ENCODE data around the gene UBP1. TPM values are rescaled to one million over a fixed set of nuclear protein-coding genes. Genes with fewer than 3 reads are reported as not detected.

The UBP1 gene
- total RNA-seq, result 53.2 and 57.0 TPM in 2 replicates
- long read RNA-seq, partial matches to known transcripts, result 1 of 4 reads
- long read RNA-seq, other reads (novel, unspliced or antisense), result 3 of 4 reads

GRCh38 chr3:33440328-33441224, at the start of gene UBP1:
Gene UBP1, minus strand, starts transcription at chr3:33440405. Its CDS starts 557 bp downstream, at chr3:33439848.
- H3K9me3 Mint-ChIP-seq (ENCODE audit: unreplicated experiment), result no peaks in the 10 kb centered on the region
- no peak for TF ChIP-seq CTCF (IDR thresholded peaks at IDR 0.05)
- H3K4me1 Mint-ChIP-seq (ENCODE audit: unreplicated experiment), result peaks cover 43% of the 10 kb centered on the region
- no peaks in the 10 kb centered on the region for H3K36me3 Mint-ChIP-seq (ENCODE audit: unreplicated experiment)
- H3K27me3 Mint-ChIP-seq (ENCODE audit: unreplicated experiment), result no peaks in the 10 kb centered on the region
- peak within 1 kb of the TSS; percentile 98 for H3K4me3 Mint-ChIP-seq (ENCODE audit: unreplicated experiment)
- peak within 1 kb of the TSS; percentile 100 for H3K27ac Mint-ChIP-seq (ENCODE audit: unreplicated experiment)
- peak; percentile 100 for DNase-seq (ENCODE audit: extremely low spot score, unreplicated experiment)

GRCh38 chr3:33488683-33489082, 48.5 kb upstream of the UBP1 start:
- Mint-ChIP-seq H3K27ac (ENCODE audit: unreplicated experiment) (no peak overlapping the region), H3K36me3 (ENCODE audit: unreplicated experiment) (no peaks in the 10 kb centered on the region), H3K4me3 (ENCODE audit: unreplicated experiment) (no peak overlapping the region), H3K4me1 (ENCODE audit: unreplicated experiment) (no peaks in the 10 kb centered on the region), H3K27me3 (ENCODE audit: unreplicated experiment) (no peaks in the 10 kb centered on the region), H3K9me3 (ENCODE audit: unreplicated experiment) (no peaks in the 10 kb centered on the region)
- DNase-seq (ENCODE audit: extremely low spot score, unreplicated experiment), result no peak
- no peak for TF ChIP-seq CTCF (IDR thresholded peaks at IDR 0.05)

GRCh38 chr3:33488246-33488645, 48.0 kb upstream of the UBP1 start:
- H3K27ac Mint-ChIP-seq (ENCODE audit: unreplicated experiment), result no peak overlapping the region
- no peak overlapping the region for H3K4me3 Mint-ChIP-seq (ENCODE audit: unreplicated experiment)
- no peaks in the 10 kb centered on the region for H3K27me3 Mint-ChIP-seq (ENCODE audit: unreplicated experiment)
- no peak for TF ChIP-seq CTCF (IDR thresholded peaks at IDR 0.05)
- no peaks in the 10 kb centered on the region for H3K4me1 Mint-ChIP-seq (ENCODE audit: unreplicated experiment)
- no peak for DNase-seq (ENCODE audit: extremely low spot score, unreplicated experiment)
- H3K9me3 Mint-ChIP-seq (ENCODE audit: unreplicated experiment), result no peaks in the 10 kb centered on the region
- H3K36me3 Mint-ChIP-seq (ENCODE audit: unreplicated experiment), result no peaks in the 10 kb centered on the region

- peaks cover 3% of the 10 kb centered on the region for H3K36me3 Mint-ChIP-seq (ENCODE audit: unreplicated experiment)
- no peak for DNase-seq (ENCODE audit: extremely low spot score, unreplicated experiment)
- TF ChIP-seq CTCF (IDR thresholded peaks at IDR 0.05), result no peak
Measured at GRCh38 chr3:33482111-33482521, 41.9 kb upstream of the UBP1 start.

GRCh38 chr3:33474896-33475295, 34.7 kb upstream of the UBP1 start:
- no peak for TF ChIP-seq CTCF (IDR thresholded peaks at IDR 0.05)
- DNase-seq (ENCODE audit: extremely low spot score, unreplicated experiment), result no peak
- Mint-ChIP-seq H3K9me3 (ENCODE audit: unreplicated experiment) (peaks cover 3% of the 10 kb centered on the region), H3K27me3 (ENCODE audit: unreplicated experiment) (no peaks in the 10 kb centered on the region), H3K36me3 (ENCODE audit: unreplicated experiment) (no peaks in the 10 kb centered on the region), H3K4me1 (ENCODE audit: unreplicated experiment) (no peaks in the 10 kb centered on the region), H3K4me3 (ENCODE audit: unreplicated experiment) (no peak overlapping the region), H3K27ac (ENCODE audit: unreplicated experiment) (no peak overlapping the region)

More at GRCh38 chr3:33482111-33482521, 41.9 kb upstream of the UBP1 start:
- H3K4me1 Mint-ChIP-seq (ENCODE audit: unreplicated experiment), result peaks cover 8% of the 10 kb centered on the region
- H3K4me3 Mint-ChIP-seq (ENCODE audit: unreplicated experiment), result no peak overlapping the region
- no peaks in the 10 kb centered on the region for H3K27me3 Mint-ChIP-seq (ENCODE audit: unreplicated experiment)
- H3K27ac Mint-ChIP-seq (ENCODE audit: unreplicated experiment), result no peak overlapping the region
- H3K9me3 Mint-ChIP-seq (ENCODE audit: unreplicated experiment), result peaks cover 12% of the 10 kb centered on the region
